22Rv1 (cell line): ENCODE measurements around the gene SFXN2.

ENCODE experiments used
- H3K27ac ChIP-seq: fragments of 450-650 bp; 2 replicates; pipeline ENCODE4 v1.5.1; 2017
- CTCF ChIP-seq: fragments of 450-650 bp; IDR thresholded peaks from 2 replicates; pipeline ENCODE4 v1.5.1; 2017; ENCODE audit warnings: mild to moderate bottlenecking
- ZFX ChIP-seq: fragments of 450-650 bp; IDR thresholded peaks from 2 replicates; pipeline ENCODE4 v1.6.1; 2017; ENCODE audit warnings: antibody characterized with exemption, borderline replicate concordance

The SFXN2 gene

GRCh38 chr10:102701796-102702195 lies 12.6 kb upstream of the SFXN2 start:
- no peak overlapping the region for H3K27ac ChIP-seq
- TF ChIP-seq ZFX (no peak), CTCF (no peak)

GRCh38 chr10:102702742-102703141 lies 11.7 kb upstream of the SFXN2 start:
- TF ChIP-seq CTCF = no peak
- no peak overlapping the region for H3K27ac ChIP-seq

- TF ChIP-seq CTCF = no peak
- no peak for TF ChIP-seq ZFX
- H3K27ac ChIP-seq = no peak overlapping the region
Observed at GRCh38 chr10:102704915-102705314, 9.5 kb upstream of the SFXN2 start.

GRCh38 chr10:102705531-102705930 lies 8.9 kb upstream of the SFXN2 start:
- TF ChIP-seq CTCF (no peak), ZFX (no peak)
- H3K27ac ChIP-seq = no peak overlapping the region

- TF ChIP-seq ZFX = no peak
- no peak for TF ChIP-seq CTCF
- H3K27ac ChIP-seq = no peak overlapping the region
Observed at GRCh38 chr10:102710609-102711008, 3.8 kb upstream of the SFXN2 start.

- no peak overlapping the region for H3K27ac ChIP-seq
- no peak for TF ChIP-seq CTCF
- TF ChIP-seq ZFX = no peak
Observed at GRCh38 chr10:102712089-102712488, 2.3 kb upstream of the SFXN2 start.

- TF ChIP-seq CTCF = no peak
- no peak for TF ChIP-seq ZFX
- peak overlapping the region; percentile 42 for H3K27ac ChIP-seq
Observed at GRCh38 chr10:102712843-102713538, 1.4 kb upstream of the SFXN2 start.
